Smooth muscle cell (in vitro differentiated cells): Measurements from ENCODE around the gene OVOL1. TPM values are rescaled to one million over a fixed set of nuclear protein-coding genes. Genes with fewer than 3 reads are reported as not detected.
A peak's percentile ranks its signal among the peaks of the same experiment; 100 is the strongest.

Source experiments
- DNase-seq: peaks from one replicate; lab custom pipeline; 2025; ENCODE audit not compliant: unreplicated experiment; lab: John Stamatoyannopoulos, UW
- H2AFZ ChIP-seq: fragments of 200-600 bp; sonication (generic); 2 replicates; pipeline ENCODE4 v1.6.0; 2016; ENCODE audit warnings: antibody characterized with exemption, low read depth, mild to moderate bottlenecking
- H3F3A ChIP-seq: fragments of 200-600 bp; sonication (generic); 2 replicates; pipeline ENCODE4 v1.6.0; 2017; ENCODE audit warnings: antibody characterized with exemption, low read depth
- H3K27ac ChIP-seq: fragments of 200-600 bp; sonication (generic); 2 replicates; pipeline ENCODE4 v1.5.1; 2016; ENCODE audit warnings: low read depth, mild to moderate bottlenecking
- H3K27me3 ChIP-seq: fragments of 200-600 bp; sonication (generic); 2 replicates; pipeline ENCODE4 v1.6.1; 2016; ENCODE audit warnings: low read depth, mild to moderate bottlenecking
- H3K36me3 ChIP-seq: fragments of 200-600 bp; sonication (generic); 2 replicates; pipeline ENCODE4 v1.5.1; 2016; ENCODE audit warnings: low read depth
- H3K4me1 ChIP-seq: fragments of 200-600 bp; sonication (generic); 2 replicates; pipeline ENCODE4 v1.5.1; 2016; ENCODE audit warnings: low read depth
- H3K4me2 ChIP-seq: fragments of 200-600 bp; sonication (generic); 2 replicates; pipeline ENCODE4 v1.6.0; 2016; ENCODE audit warnings: mild to moderate bottlenecking
- H3K4me3 ChIP-seq: fragments of 200-600 bp; sonication (generic); 2 replicates; pipeline ENCODE4 v1.5.1; 2016; ENCODE audit warnings: mild to moderate bottlenecking
- H3K79me2 ChIP-seq: fragments of 200-600 bp; sonication (generic); 2 replicates; pipeline ENCODE4 v1.6.0; 2016; ENCODE audit warnings: low read depth, mild to moderate bottlenecking
- H3K9ac ChIP-seq: fragments of 200-600 bp; sonication (generic); 2 replicates; pipeline ENCODE4 v1.6.0; 2016; ENCODE audit warnings: low read depth
- H3K9me3 ChIP-seq: fragments of 200-600 bp; sonication (generic); replicated peaks from 2 replicates; pipeline ENCODE4 v1.5.1; 2016; ENCODE audit warnings: low read depth
- H4K20me1 ChIP-seq: fragments of 200-600 bp; sonication (generic); 2 replicates; pipeline ENCODE4 v1.6.0; 2016; ENCODE audit warnings: low read depth
- CTCF ChIP-seq: fragments of 200-600 bp; sonication (generic); IDR thresholded peaks from 2 replicates; pipeline ENCODE4 v1.5.1; 2017; ENCODE audit warnings: borderline replicate concordance, mild to moderate bottlenecking, antibody characterized with exemption; ENCODE audit not compliant: insufficient read depth, poor library complexity, severe bottlenecking
- WGBS: methylation state at CpG from one replicate; pipeline ENCODE4 v1.1.7; 2016; ENCODE audit warnings: low lambda C conversion rate; 5-methylcytosine and 5-hydroxymethylcytosine counted together
- polyA plus RNA-seq: library from polyadenylated mRNA; unstranded; fragments of >200 nt; fragmentation: Nextera tagmentation; extraction: Ambion mirVana; gene quantifications from 2 replicates; pipeline ENCODE4 v1.2.1, GENCODE V29; 2016
- total RNA-seq: library from RNA; depleted of rRNA; stranded (reverse); fragments of >200 nt; gene quantifications from 2 replicates; pipeline ENCODE4 v1.2.3, GENCODE V29; 2014

The OVOL1 gene
- total and polyA plus RNA-seq, 2 experiments from 2014 or later = 3.1 to 7.8 TPM

GRCh38 chr11:65814986-65815565 is 28.2 kb downstream of the OVOL1 start:
- Histone ChIP-seq H4K20me1 (no peaks in the 10 kb centered on the region), H3K4me3 (no peak overlapping the region), H3K9me3 (no peaks in the 10 kb centered on the region), H3K4me2 (no peak overlapping the region), H2AFZ (no peak overlapping the region), H3K27ac (peak overlapping the region; percentile 46), H3F3A (no peaks in the 10 kb centered on the region), H3K27me3 (no peaks in the 10 kb centered on the region), H3K9ac (no peak overlapping the region), H3K36me3 (no peaks in the 10 kb centered on the region), H3K79me2 (no peaks in the 10 kb centered on the region), H3K4me1 (no peaks in the 10 kb centered on the region)
- 85% methylated on average over 16 of the region's 16 CpGs for WGBS
- DNase-seq = no peak
- no peak for TF ChIP-seq CTCF

DNA sequence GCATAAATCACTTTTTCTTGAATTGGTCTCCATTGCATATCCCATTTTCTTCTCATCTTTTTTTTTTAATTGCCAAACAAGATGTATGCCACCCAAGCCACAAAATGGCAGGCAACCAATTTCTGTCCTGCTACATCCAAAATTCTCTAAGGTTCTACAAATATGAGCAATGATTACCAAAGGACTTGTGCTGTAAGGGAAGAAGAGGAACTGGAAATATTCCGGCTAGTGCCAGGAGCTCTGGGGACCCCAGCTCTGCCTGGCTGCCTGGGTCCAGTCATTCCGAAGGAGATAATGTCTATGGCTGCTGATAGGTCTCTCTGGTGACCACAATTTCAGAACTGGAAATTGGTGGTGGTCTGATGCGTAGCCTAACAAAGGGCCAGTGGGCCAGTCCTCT is 29.8 kb downstream of the OVOL1 start:
- H3K79me2 ChIP-seq = no peaks in the 10 kb centered on the region
- H2AFZ ChIP-seq = no peak overlapping the region
- H3K9ac ChIP-seq = no peak overlapping the region
- no peaks in the 10 kb centered on the region for H3K9me3 ChIP-seq
- DNase-seq = no peak
- H3K27ac ChIP-seq = no peak overlapping the region
- H3K36me3 ChIP-seq = no peaks in the 10 kb centered on the region
- H3K4me1 ChIP-seq = no peaks in the 10 kb centered on the region
- H4K20me1 ChIP-seq = no peaks in the 10 kb centered on the region
- no peak for TF ChIP-seq CTCF
- no peaks in the 10 kb centered on the region for H3K27me3 ChIP-seq
- H3K4me2 ChIP-seq = no peak overlapping the region
- 98% methylated on average over 3 of the region's 3 CpGs for WGBS
- no peaks in the 10 kb centered on the region for H3F3A ChIP-seq
- H3K4me3 ChIP-seq = no peak overlapping the region

- Histone ChIP-seq H3K27me3 (no peaks in the 10 kb centered on the region), H3K4me1 (no peaks in the 10 kb centered on the region), H3K4me2 (peak overlapping the region; percentile 87), H4K20me1 (no peaks in the 10 kb centered on the region), H3F3A (no peaks in the 10 kb centered on the region), H3K36me3 (no peaks in the 10 kb centered on the region), H3K9ac (peak overlapping the region; percentile 65), H3K4me3 (peak overlapping the region; percentile 71), H2AFZ (peak overlapping the region; percentile 83), H3K79me2 (no peaks in the 10 kb centered on the region), H3K9me3 (no peaks in the 10 kb centered on the region), H3K27ac (peak overlapping the region; percentile 52)
- 68% methylated on average over 5 of the region's 5 CpGs for WGBS
- no peak for DNase-seq
- TF ChIP-seq CTCF = no peak
Measured at GRCh38 chr11:65817312-65817834, 30.5 kb downstream of the OVOL1 start.
